ENCODE results near the gene METTL8. TPM values are rescaled to one million over a fixed set of nuclear protein-coding genes. Genes with fewer than 3 reads are reported as not detected.

Gene METTL8
- total and polyA plus RNA-seq, 2 experiments from 2014 or later: 60.9 to 64.3 TPM

DNA sequence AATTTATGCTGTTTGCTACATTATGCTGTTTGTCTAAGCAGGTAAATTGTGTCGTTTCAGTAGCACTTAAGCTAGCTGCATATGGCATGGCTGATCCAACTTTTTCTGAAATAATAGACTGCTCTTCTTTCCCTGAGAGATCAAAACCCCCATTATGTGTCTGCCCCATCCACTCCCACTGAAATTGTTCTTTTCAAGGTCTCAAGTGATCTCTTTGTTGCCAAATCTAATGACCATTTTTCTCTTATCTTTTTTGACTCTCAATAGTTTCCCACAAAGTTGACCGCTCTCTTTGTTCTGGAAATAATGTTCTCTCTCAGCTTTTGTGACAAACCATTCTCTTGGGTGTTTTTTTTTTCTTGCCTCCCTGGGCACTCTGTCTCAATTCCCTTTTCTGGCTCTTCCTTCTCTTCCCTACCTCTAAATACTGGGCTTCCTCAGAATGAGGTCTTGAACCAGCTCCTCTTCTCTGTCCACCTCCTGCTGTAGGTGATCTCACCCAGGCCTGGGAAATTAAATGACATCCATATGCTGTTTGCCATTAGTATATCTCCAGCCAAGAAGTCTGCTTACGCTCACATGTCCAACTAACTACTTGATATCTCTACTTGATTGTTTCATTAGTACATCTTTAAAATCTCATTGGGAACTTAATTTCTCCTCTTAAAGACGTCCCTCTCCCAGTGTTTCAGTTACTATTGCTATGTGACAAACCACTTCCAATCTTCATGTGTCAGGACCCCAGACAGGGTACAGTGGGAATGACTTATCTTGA, 165.7 kb downstream of the METTL8 start:
- H3K4me1 ChIP-seq (ENCODE audit: insufficient read depth): peaks cover 6% of the 10 kb centered on the region; the same call in 1 of the 2 replicates
- ATAC-seq (no peak), DNase-seq (ENCODE audit: low spot score) (no peak)
- H3K27me3 Mint-ChIP-seq (ENCODE audit: insufficient read depth, low read depth, poor library complexity): no peaks in the 10 kb centered on the region
- H3K4me1 Mint-ChIP-seq: peaks cover 12% of the 10 kb centered on the region; the same call in 2 of the 3 replicates
- no peaks in the 10 kb centered on the region for H3K9me3 Mint-ChIP-seq
- TF ChIP-seq, protein P1, sequence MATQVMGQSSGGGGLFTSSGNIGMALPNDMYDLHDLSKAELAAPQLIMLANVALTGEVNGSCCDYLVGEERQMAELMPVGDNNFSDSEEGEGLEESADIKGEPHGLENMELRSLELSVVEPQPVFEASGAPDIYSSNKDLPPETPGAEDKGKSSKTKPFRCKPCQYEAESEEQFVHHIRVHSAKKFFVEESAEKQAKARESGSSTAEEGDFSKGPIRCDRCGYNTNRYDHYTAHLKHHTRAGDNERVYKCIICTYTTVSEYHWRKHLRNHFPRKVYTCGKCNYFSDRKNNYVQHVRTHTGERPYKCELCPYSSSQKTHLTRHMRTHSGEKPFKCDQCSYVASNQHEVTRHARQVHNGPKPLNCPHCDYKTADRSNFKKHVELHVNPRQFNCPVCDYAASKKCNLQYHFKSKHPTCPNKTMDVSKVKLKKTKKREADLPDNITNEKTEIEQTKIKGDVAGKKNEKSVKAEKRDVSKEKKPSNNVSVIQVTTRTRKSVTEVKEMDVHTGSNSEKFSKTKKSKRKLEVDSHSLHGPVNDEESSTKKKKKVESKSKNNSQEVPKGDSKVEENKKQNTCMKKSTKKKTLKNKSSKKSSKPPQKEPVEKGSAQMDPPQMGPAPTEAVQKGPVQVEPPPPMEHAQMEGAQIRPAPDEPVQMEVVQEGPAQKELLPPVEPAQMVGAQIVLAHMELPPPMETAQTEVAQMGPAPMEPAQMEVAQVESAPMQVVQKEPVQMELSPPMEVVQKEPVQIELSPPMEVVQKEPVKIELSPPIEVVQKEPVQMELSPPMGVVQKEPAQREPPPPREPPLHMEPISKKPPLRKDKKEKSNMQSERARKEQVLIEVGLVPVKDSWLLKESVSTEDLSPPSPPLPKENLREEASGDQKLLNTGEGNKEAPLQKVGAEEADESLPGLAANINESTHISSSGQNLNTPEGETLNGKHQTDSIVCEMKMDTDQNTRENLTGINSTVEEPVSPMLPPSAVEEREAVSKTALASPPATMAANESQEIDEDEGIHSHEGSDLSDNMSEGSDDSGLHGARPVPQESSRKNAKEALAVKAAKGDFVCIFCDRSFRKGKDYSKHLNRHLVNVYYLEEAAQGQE (IDR thresholded peaks at IDR 0.05; ENCODE audit: unreplicated experiment): no peak
- TF ChIP-seq ZNF331 (CRISPR knock-in tag; IDR thresholded peaks at IDR 0.05; ENCODE audit: low read depth): no peak
- TF ChIP-seq CREB1 (CRISPR knock-in tag; IDR thresholded peaks at IDR 0.05; ENCODE audit: low read depth): no peak
- TF ChIP-seq, protein P2, sequence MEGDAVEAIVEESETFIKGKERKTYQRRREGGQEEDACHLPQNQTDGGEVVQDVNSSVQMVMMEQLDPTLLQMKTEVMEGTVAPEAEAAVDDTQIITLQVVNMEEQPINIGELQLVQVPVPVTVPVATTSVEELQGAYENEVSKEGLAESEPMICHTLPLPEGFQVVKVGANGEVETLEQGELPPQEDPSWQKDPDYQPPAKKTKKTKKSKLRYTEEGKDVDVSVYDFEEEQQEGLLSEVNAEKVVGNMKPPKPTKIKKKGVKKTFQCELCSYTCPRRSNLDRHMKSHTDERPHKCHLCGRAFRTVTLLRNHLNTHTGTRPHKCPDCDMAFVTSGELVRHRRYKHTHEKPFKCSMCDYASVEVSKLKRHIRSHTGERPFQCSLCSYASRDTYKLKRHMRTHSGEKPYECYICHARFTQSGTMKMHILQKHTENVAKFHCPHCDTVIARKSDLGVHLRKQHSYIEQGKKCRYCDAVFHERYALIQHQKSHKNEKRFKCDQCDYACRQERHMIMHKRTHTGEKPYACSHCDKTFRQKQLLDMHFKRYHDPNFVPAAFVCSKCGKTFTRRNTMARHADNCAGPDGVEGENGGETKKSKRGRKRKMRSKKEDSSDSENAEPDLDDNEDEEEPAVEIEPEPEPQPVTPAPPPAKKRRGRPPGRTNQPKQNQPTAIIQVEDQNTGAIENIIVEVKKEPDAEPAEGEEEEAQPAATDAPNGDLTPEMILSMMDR (conservative IDR thresholded peaks at IDR 0.05; ENCODE audit: low read depth in 2 of 2): no peak
- TF ChIP-seq STAT1 (IDR thresholded peaks at IDR 0.05; ENCODE audit: unreplicated experiment): no peak
- TF ChIP-seq ZNF114 (CRISPR knock-in tag; IDR thresholded peaks at IDR 0.05): no peak
- no peak for TF ChIP-seq NANOG (IDR thresholded peaks at IDR 0.05; ENCODE audit: borderline replicate concordance)
- TF ChIP-seq, protein P3, sequence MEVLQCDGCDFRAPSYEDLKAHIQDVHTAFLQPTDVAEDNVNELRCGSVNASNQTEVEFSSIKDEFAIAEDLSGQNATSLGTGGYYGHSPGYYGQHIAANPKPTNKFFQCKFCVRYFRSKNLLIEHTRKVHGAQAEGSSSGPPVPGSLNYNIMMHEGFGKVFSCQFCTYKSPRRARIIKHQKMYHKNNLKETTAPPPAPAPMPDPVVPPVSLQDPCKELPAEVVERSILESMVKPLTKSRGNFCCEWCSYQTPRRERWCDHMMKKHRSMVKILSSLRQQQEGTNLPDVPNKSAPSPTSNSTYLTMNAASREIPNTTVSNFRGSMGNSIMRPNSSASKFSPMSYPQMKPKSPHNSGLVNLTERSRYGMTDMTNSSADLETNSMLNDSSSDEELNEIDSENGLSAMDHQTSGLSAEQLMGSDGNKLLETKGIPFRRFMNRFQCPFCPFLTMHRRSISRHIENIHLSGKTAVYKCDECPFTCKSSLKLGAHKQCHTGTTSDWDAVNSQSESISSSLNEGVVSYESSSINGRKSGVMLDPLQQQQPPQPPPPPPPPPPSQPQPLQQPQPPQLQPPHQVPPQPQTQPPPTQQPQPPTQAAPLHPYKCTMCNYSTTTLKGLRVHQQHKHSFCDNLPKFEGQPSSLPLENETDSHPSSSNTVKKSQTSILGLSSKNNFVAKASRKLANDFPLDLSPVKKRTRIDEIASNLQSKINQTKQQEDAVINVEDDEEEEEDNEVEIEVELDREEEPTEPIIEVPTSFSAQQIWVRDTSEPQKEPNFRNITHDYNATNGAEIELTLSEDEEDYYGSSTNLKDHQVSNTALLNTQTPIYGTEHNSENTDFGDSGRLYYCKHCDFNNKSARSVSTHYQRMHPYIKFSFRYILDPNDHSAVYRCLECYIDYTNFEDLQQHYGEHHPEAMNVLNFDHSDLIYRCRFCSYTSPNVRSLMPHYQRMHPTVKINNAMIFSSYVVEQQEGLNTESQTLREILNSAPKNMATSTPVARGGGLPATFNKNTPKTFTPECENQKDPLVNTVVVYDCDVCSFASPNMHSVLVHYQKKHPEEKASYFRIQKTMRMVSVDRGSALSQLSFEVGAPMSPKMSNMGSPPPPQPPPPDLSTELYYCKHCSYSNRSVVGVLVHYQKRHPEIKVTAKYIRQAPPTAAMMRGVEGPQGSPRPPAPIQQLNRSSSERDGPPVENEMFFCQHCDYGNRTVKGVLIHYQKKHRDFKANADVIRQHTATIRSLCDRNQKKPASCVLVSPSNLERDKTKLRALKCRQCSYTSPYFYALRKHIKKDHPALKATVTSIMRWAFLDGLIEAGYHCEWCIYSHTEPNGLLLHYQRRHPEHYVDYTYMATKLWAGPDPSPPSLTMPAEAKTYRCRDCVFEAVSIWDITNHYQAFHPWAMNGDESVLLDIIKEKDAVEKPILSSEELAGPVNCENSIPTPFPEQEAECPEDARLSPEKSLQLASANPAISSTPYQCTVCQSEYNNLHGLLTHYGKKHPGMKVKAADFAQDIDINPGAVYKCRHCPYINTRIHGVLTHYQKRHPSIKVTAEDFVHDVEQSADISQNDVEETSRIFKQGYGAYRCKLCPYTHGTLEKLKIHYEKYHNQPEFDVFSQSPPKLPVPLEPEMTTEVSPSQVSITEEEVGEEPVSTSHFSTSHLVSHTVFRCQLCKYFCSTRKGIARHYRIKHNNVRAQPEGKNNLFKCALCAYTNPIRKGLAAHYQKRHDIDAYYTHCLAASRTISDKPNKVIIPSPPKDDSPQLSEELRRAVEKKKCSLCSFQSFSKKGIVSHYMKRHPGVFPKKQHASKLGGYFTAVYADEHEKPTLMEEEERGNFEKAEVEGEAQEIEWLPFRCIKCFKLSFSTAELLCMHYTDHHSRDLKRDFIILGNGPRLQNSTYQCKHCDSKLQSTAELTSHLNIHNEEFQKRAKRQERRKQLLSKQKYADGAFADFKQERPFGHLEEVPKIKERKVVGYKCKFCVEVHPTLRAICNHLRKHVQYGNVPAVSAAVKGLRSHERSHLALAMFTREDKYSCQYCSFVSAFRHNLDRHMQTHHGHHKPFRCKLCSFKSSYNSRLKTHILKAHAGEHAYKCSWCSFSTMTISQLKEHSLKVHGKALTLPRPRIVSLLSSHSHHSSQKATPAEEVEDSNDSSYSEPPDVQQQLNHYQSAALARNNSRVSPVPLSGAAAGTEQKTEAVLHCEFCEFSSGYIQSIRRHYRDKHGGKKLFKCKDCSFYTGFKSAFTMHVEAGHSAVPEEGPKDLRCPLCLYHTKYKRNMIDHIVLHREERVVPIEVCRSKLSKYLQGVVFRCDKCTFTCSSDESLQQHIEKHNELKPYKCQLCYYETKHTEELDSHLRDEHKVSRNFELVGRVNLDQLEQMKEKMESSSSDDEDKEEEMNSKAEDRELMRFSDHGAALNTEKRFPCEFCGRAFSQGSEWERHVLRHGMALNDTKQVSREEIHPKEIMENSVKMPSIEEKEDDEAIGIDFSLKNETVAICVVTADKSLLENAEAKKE (CRISPR knock-in tag; IDR thresholded peaks at IDR 0.05): no peak
- TF ChIP-seq EZH2phosphoT487 (IDR thresholded peaks at IDR 0.05; ENCODE audit: unreplicated experiment): no peak
- TF ChIP-seq POLR2AphosphoS5 (IDR thresholded peaks at IDR 0.05; ENCODE audit: low read depth): no peak
- no peak for TF ChIP-seq JUNB (IDR thresholded peaks at IDR 0.05; ENCODE audit: unreplicated experiment)
- TF ChIP-seq, protein P4, sequence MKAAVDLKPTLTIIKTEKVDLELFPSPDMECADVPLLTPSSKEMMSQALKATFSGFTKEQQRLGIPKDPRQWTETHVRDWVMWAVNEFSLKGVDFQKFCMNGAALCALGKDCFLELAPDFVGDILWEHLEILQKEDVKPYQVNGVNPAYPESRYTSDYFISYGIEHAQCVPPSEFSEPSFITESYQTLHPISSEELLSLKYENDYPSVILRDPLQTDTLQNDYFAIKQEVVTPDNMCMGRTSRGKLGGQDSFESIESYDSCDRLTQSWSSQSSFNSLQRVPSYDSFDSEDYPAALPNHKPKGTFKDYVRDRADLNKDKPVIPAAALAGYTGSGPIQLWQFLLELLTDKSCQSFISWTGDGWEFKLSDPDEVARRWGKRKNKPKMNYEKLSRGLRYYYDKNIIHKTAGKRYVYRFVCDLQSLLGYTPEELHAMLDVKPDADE (IDR thresholded peaks at IDR 0.05): no peak
- no peak for TF ChIP-seq EZH2 (IDR thresholded peaks at IDR 0.05; ENCODE audit: low read depth, unreplicated experiment)
- H3K79me2 ChIP-seq (replicated peaks; ENCODE audit: insufficient read depth): no peaks in the 10 kb centered on the region
- H3K4me3 Mint-ChIP-seq: no peak overlapping the region
- no peaks in the 10 kb centered on the region for H3K36me3 ChIP-seq (ENCODE audit: insufficient read depth)
- H2AFZ ChIP-seq: peak overlapping the region; percentile 49; the same call in 1 of the 2 replicates
- no peaks in the 10 kb centered on the region for H3K36me3 Mint-ChIP-seq (ENCODE audit: low read depth)
- no peaks in the 10 kb centered on the region for H3K9me2 ChIP-seq (ENCODE audit: insufficient read depth)
- no peak overlapping the region for H3K4me3 ChIP-seq
- H3K27me3 ChIP-seq (ENCODE audit: insufficient read depth): no peaks in the 10 kb centered on the region
- H3F3A ChIP-seq (replicated peaks; ENCODE audit: low read depth): 0 out of 2 replicates have a peak, but pooled peaks cover 4% of the 10 kb centered on the region
- no peak overlapping the region for H3K27ac Mint-ChIP-seq
- H3K27ac ChIP-seq (ENCODE audit: low read depth): no peak overlapping the region
- no peak overlapping the region for H3K4me2 ChIP-seq
- H4K20me1 ChIP-seq (replicated peaks; ENCODE audit: insufficient read depth): no peaks in the 10 kb centered on the region
